GM19238 (cell line): ENCODE measurements around the gene CLVS2.

Experiments used
- DNase-seq: peaks from one replicate; pipeline ENCODE4 v3.0.0; 2011; ENCODE audit warnings: low spot score; ENCODE audit not compliant: insufficient read length

CLVS2 gene

GRCh38 chr6:123024976-123025375 lies 28.9 kb downstream of the CLVS2 start:
- DNase-seq: no peak

GRCh38 chr6:123027408-123027807 lies 31.4 kb downstream of the CLVS2 start:
- DNase-seq: no peak

DNA sequence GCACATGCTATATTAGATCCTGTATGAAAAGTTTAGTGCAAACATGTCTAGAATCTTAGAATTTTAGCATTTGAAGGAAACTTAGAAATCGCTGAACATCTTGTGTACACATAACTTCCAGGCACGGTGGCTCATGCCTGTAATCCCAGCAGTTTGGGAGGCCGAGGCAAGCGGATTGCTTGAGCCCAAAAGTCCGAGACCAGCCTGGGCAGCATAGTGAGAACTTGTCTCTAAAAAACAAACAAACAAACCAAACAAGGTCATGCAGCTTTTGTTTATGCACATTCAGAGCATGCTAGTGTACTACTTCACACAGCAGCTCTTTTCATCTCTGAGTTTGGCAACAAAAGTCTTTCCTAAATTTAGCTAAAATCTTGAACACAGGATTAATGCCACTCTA lies 32.2 kb downstream of the CLVS2 start:
- DNase-seq: no peak

DNA sequence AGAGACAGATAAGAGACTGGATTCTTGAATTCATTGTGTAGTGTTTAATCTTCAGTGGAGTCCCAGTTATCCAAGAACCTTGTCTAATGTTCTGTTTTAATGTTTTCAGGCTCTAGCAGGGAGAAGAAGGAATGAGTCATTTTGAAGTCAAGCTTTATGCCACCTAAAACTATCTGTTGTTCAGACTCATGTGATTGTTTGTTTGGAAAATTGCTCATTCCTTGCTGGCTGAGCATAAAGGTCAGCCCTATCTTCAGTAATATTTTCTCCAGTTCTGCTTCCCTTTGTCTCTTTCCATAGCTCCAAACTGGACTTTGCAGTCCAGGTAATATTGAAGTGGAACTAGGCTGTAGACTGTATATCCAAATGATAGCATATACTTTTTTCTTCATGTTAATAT lies 34.2 kb downstream of the CLVS2 start:
- DNase-seq: no peak

DNA sequence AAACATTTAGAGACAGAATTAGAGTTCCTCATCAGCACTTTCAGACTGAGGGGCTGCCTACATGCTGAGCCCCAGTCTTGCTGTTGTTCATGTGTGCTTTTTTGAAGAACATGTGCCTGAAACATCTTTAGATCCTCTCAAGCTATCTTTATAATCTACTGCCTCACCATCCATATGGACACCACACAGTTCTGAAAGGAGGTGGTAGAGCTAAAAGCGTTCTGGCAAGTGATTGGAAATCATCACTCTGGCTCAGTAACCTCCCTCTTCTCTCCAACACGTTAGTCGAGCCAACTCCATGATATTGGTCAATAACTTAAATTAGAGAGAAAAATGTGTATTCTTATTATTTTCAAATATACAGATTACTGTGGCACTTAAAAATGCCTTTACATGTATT lies 40.6 kb downstream of the CLVS2 start:
- DNase-seq: no peak

GRCh38 chr6:123039431-123039830 lies 43.4 kb downstream of the CLVS2 start:
- DNase-seq: no peak

- DNase-seq: no peak
These were observed 46.4 kb downstream of the CLVS2 start for GRCh38 chr6:123042401-123042800.

- no peak for DNase-seq
These were observed 48.4 kb downstream of the CLVS2 start for GRCh38 chr6:123044341-123044860.

- no peak for DNase-seq
These were observed 57.7 kb downstream of the CLVS2 start for GRCh38 chr6:123053602-123054225.

- DNase-seq: no peak
These were observed 59.2 kb downstream of the CLVS2 start for GRCh38 chr6:123055256-123055655.

DNA sequence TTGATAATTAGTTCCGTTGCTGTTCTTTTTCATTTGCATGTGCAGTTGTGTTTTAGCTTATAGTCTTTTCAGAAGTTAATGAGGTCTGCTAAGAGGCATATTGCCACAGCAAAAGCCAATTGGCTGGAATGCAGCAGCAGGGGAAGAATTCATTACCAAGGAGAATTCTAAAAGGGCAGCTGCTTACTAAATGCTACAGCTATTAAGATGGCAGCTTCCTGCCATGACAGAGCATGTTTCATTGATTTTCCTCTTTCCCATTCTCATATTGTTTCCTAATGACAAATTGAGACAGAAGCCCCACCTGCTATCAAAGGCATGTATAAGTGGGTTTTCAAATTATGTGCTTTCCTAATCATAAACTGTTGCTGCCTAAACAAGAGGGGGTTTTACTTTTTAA lies 66.6 kb downstream of the CLVS2 start:
- no peak for DNase-seq

- no peak for DNase-seq
These were observed 68.0 kb downstream of the CLVS2 start for GRCh38 chr6:123064038-123064437.

GRCh38 chr6:123074616-123075015 lies 78.6 kb downstream of the CLVS2 start:
- no peak for DNase-seq

DNA sequence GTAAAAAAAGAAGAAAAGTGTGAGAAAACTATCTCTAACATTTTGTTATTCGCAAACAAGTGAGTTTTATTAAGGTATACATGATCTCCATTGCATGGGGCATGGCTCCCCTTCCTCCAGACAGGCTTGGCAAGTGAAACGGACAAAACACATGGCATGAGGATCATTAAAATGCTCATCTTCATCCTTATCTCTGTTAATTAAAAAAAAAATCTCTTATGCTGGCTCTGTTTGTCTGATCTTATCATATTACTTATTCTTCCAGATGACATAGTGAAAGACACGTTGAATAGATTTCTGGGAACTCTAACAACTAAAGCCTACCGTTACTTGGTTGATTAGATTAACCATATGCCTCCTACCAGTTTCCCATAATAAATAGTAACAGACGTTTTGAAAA lies 89.4 kb downstream of the CLVS2 start:
- DNase-seq: no peak

- no peak for DNase-seq
These were observed 93.2 kb downstream of the CLVS2 start for GRCh38 chr6:123089226-123089625.

- no peak for DNase-seq
These were observed 95.3 kb downstream of the CLVS2 start for GRCh38 chr6:123091091-123091895.

DNA sequence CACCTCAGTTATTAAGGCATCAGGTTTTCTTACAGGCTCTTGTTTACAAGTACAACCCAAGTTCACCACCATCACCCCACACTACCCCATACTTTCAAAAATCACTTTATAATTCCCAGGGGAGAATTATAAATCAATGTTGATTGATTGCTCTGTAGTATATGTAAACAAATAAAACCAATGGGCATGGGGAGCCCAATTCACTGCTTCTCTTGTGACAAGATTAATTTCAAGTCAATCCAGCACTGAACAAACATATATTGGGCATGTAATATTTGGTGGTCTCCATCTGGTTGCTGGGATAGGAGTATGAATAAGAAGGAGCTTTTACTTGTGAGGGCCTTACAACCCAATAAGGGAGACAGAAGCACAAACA lies 95.8 kb downstream of the CLVS2 start:
- DNase-seq: no peak

DNA sequence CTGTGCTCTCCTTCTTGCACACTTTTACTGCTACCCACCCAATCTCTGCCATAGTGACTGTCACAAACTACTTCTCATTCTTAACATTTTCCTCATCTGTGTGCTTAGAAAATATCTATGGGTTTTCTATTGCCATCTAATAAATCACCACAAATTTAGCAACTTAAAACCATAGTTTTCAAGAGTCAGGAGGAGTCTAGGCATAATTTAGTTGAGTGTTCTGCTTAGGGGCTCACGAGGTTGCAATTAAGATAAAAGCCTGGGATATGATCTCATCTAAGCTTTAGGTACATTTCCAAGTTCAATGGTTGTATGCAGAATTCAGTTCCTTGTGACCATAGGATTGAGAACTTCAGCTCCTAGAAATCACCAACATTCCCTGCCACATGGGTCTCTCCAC lies 98.8 kb downstream of the CLVS2 start:
- DNase-seq: no peak

GRCh38 chr6:123105561-123105960 lies 109.5 kb downstream of the CLVS2 start:
- DNase-seq: no peak

- no peak for DNase-seq
These were observed 120.3 kb downstream of the CLVS2 start for GRCh38 chr6:123116370-123116769.

DNA sequence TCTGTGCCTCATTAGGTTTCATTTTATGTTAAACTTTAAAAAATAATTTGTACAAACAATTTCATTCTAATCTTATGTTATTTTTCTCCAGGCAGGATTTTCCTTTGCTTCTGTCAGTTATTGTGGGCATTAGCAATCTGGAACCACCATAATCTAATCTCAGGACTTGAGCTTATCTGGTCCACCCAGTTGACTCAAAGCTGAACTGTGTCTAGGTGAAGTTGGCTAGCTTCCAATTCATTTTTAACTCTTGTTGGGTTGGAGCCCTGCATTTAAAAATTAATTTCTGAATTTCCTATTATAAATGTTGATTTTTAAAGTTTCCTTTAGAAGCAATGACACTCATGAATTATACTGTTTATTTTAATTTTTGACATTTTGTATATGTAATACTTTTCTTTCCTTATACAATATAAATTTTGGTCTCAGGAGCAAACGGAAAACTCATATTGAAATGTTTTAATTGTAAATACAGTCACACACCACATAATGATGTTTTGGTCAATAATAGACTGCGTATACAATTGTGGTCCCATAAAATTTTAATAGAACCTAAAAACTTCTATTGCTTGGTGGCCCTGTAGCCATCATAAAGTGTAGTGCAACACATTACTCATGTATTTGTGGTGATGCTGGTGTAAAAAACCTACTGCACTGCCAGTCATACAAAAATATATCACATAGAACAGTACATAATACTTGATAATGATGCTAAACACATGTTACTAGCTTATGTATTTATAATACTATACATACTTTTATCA lies 121.3 kb downstream of the CLVS2 start:
- DNase-seq: no peak

GRCh38 chr6:123118811-123119210 lies 122.8 kb downstream of the CLVS2 start:
- no peak for DNase-seq
